Activated CD4-positive, alpha-beta T cell treated with anti-CD3 and anti-CD28 coated beads, Interleukin-2, amount 50 U/mL, for 1 hour (primary cell): Measurements from ENCODE around the gene USP10.

Source experiments
- DNase-seq: peaks from one replicate; pipeline ENCODE4 v3.0.0-alpha.2; 2020

The USP10 gene

DNA sequence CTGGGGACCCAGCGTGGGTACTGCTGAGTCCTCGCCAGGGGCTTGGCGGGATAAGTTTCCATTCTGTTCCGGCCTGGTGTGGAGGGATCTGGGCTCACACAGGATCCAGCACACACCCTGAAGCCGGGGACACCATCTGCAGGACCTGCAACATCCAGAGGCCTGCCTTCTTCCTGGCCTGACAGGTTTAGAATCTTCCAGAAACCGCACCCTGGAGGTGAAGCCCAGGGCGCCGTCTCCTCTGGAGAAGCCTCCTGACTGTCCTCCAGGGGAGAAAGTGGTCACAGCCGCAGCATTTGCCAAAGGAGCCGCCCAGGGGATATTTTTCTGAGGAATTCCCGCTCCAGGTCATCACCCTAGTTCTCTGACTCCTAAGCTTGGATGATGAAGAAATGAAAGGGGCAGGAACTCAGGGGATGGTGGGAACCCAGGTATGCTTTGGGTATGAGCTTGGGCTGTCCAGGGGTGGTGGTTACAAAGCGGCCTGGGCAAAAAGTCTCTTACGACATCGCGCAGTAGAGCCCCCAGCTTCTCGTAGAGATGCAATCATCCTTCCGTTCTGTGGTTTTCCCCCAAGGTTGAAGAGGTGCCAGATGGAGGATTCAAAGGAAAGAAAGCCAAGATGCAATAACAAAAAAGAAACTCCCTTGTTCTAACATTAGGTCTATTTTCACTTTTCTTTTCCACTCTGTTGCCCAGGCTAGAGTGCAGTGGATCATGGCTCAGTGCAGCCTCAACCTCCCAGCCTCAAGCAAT lies 110.9 kb downstream of the USP10 start:
- no peak for DNase-seq

DNA sequence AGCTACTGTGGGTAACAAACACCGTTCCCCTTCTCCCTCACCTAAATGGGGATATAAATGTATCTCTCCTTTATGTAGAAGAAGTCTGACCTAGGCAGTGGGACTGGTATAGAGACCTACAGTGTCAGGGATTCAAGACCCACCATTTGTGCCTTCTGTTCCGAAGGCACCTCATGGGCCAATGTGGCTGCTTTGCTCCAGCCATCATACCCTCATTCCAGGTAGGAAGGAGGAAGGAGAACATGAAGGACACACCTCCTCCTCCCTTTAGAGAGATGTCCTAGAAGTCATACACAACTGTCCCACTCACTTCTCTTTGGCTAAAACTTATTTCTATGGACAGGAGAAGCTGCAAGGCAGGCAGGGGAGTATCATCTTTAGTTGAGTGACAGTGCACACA lies 111.7 kb downstream of the USP10 start:
- no peak for DNase-seq

DNA sequence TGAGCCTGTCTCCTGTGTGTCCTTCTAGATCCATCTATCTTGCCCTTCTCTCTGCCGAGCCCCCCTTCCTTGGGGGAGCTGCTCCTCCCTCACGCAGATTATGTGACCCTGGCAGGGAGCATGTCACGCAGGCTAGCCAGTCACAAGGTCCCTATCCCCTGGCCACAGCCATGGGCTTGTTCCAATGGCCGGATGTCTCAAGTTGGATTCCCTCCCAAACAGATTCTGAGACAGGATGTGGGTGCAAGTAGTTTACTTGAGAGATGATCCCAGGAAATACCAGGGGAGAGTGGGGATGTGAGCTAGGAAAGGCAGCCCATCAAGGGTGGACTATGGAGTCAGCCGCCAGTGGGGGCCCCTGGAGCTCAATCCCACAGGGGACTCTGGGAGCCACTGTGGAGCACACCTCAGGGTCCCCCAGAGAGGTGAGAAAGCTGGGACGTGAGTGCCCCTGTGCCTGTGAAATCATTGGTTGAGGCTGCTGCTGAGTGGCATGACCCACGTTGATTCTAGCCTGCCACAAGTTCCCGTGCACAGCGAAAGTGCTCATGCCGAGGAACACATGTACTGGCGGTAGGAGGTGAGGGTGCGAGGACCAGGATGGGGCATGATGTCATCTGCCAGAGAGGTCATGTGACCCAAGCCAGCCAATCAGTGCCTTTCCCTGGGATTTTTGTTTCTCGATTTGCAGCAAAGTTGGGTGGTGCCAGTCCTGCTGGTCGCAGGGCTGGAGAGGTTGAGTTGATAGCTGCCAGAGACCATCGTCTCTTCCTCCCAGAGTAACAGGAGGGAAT lies 113.5 kb downstream of the USP10 start:
- DNase-seq, result no peak

DNA sequence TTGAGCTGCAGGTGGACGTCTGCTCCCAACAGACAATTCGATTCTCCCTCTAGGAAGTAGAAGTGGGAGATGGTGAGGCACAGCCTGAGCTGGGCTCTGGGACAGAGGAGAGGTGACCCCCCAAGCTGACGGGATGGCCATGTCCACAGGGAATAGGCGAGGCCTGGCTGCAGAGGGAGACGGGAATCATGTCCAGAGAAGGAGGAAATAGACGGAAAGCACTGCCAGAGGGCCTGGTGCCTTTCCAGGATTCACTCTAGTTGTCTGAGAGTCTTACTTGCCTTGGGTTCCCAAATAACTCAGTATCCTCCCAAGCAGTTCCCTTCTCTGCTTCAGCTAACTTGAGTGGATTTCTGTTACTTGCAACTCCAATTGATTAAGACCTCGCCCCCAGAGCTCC lies 115.7 kb downstream of the USP10 start:
- no peak for DNase-seq

DNA sequence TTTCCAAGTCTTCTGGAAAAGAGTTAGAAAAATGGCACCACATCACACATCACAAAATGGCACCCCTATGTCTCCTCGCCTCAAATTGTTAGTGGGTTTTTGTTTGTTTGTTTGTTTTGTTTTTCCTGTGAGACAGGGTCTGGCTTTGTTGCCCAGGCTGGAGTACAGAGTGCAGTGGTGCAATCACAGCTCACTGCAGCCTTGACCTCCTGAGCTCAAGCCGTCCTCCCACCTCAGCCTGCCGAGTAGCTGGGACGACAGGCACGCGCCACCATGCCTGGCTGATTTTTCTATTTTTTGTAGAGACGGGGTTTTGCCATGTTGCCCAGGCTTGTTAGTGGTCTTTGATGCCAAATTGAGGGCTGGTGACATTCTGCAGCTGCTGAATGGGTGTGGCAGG lies 116.2 kb downstream of the USP10 start:
- DNase-seq, result no peak

DNA sequence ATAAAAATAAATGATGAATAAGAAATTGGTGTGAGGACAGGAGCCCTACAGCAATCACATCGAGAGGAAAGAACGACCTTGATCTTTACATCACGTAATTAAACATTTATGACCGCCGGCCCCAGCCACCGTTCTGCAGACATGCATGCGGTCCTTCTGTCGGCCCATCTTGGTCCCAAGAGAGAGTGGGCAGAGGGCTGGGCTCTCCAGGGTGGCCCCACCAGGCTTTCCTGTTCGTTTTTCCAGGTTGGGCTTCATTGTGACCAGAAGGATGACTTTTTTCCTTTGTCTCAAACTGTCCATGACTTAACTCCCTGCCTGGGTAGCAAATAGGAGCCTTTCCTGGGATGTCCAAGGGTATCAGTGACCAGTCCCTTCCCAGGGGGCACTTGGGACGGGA lies 116.7 kb downstream of the USP10 start:
- no peak for DNase-seq

DNA sequence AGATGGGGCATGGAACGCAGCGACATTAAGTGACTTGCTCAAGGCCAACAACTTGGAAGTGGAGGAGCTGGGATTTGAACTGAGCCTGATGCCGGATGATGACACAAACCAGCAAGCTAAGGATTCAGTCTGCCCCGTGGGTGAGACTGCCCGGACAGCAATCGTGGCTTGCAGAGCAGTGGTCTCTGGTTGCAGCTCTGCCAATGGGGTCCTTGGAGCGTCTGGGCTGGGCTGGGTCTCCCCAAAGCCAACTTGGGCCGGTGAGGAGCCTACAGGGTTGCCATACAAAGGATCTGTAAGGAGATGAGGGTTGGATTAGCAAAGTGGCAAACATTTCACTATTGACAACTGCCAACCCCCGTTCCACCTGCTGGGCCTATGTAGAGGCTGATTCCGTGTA lies 117.4 kb downstream of the USP10 start:
- no peak for DNase-seq

DNA sequence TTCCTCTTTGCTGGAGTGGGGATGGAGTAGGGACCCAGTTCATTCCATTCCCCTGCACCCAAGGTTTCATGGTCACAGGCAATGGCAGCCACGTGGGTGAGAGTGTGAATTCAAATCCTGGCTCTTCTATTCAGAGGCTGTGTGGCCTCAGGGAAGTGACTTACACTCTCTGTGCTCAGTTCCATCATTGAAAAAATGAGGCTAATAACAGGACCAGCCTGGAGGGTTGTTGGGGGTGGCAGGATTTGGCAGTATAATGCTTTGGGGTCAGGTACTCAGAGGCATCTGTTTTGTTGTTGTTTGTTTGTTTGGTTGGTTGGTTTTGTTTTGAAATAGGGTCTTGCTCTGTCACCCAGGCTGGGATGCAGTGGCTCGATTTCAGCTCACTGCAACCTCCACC lies 117.8 kb downstream of the USP10 start:
- DNase-seq, result no peak

DNA sequence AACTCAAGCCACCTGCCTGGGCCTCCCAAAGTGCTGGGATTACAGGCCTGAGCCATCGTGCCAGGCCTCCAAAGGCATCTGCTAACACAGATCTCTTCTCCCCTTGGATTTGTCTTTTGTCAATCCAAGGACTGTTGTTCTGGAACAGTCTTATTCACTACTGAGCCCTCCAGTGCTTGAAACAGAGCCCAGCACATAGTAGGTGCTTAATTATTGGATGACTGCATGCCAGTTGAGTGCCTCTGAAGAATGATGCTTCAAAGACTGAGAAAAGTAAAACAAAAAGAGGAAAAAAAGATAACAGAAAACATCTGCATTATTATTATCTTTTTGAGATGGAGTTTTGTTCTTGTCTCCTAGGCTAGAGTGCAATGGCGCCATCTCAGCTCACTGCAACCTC lies 118.3 kb downstream of the USP10 start:
- DNase-seq, result no peak

DNA sequence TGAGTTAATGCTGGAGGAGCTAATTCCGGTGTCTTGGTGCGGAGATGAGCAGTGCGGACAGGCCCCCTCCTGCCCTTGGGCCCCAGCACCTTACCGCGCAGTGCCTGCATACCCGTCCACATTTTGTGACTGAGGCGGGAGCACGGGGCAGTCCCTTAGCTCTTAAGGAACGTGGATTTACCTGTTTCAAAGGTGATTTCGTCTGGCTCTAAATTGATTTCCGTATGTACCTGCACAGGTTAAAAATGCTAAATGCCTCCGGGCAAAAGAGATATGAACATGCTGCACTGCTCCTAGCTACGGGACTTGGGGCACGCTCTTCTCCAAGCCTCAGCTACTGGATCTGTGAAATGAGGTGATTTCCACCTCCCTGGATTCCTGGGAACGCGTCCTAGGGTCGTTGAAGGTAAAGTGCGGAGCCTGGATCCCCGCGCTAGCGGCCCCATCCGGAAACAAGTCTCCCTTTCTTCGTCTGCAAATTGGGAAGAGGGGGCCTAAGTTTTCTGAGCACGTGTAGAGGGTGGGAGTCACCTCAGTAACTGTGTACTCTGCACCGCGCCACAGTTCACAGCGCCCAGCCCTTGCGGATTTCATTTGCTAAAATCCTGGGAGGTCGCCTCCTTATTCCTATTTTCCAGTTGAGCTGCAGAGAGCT lies 119.3 kb downstream of the USP10 start:
- no peak for DNase-seq

DNA sequence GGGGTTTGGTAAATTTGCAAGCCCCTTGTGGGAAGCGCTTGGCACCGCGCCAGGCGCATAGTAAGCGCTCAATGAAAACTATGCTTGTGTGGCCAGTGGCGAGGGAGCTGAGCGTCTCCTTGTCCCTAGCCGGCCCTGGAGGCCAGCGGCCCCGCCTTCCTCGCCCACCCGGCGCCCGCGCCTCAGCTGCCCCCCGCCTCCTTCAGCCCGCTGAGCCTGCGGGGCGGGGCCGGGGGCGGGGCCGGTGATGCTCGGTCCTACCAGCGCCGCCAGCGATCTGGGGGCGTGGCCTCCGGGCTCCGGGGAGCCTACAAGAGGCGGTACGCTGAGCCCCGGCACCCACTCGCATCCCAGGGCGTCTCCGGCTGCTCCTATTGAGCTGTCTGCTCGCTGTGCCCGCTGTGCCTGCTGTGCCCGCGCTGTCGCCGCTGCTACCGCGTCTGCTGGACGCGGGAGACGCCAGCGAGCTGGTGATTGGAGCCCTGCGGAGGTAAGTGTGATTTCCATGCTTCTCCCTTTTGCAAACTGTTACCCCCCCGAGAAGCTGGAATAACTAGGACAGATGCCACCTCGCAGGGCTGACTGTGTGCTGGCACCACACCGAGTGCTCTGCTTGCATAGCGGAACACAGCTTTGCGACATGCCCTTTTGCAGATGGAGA lies 120.0 kb downstream of the USP10 start, which contains the start of gene CRISPLD2:
CRISPLD2 (plus strand) TSS at position 342 of the 661 bp plus-strand sequence. CDS start 18,511 bp downstream, outside the sequence.
- DNase-seq, result peak; percentile 89

DNA sequence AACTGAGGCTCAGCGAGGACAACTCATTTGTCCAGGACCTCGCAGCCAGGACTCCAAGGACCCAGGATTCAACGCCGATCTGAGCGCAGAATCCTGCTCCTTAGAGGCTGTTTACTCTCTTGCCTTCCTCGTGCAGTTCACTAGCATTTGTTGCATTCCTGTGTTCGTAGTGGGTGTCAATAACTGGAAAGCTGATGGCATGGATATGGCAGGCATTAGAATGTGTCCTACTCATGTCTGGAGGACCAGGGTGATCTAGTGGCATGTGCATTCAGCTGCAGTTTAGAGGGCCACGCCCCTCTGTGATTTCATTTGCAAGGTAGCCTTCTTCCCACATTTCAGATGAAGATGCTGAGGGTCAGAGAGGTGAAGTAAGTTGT lies 120.5 kb downstream of the USP10 start:
- DNase-seq, result no peak

DNA sequence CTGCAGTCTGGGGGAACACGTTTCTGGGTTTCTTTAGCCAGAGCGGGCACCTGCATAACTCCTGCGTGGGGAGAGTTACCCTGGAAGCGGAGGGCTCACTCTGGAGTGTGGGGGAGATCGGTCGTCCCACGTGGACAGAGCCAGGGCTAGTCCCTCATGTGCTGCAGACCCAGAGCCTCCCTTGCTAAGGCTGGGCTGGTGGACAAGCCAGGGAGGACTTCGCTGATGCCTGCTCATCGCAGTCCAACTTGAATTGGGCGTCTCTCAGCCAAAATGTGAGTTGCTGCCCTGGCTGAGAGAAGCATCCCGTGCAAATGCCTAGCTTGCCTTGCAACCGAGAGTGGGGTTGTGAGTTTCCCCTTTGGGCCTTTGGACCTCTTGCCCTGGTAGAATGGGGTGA lies 121.0 kb downstream of the USP10 start:
- DNase-seq, result no peak

DNA sequence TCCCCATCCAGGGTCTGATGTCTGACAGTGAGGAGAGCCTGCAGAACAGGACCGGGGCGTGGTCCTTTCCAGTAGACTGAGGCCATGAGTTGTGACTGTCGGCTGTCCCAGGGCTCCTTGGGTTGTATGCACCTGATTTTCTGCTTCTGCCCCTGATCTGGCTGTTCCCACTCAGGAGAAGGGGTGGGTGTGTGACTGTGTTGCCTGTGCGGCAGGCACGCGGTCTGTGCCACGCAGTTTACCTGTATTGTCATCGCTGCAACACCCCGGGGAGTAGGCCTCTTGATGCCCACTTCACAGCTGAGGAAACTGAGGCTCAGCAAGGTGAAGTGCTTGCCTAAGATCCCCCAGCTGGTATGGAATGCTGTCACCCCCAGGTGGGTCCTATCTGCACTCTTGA lies 121.4 kb downstream of the USP10 start:
- no peak for DNase-seq

DNA sequence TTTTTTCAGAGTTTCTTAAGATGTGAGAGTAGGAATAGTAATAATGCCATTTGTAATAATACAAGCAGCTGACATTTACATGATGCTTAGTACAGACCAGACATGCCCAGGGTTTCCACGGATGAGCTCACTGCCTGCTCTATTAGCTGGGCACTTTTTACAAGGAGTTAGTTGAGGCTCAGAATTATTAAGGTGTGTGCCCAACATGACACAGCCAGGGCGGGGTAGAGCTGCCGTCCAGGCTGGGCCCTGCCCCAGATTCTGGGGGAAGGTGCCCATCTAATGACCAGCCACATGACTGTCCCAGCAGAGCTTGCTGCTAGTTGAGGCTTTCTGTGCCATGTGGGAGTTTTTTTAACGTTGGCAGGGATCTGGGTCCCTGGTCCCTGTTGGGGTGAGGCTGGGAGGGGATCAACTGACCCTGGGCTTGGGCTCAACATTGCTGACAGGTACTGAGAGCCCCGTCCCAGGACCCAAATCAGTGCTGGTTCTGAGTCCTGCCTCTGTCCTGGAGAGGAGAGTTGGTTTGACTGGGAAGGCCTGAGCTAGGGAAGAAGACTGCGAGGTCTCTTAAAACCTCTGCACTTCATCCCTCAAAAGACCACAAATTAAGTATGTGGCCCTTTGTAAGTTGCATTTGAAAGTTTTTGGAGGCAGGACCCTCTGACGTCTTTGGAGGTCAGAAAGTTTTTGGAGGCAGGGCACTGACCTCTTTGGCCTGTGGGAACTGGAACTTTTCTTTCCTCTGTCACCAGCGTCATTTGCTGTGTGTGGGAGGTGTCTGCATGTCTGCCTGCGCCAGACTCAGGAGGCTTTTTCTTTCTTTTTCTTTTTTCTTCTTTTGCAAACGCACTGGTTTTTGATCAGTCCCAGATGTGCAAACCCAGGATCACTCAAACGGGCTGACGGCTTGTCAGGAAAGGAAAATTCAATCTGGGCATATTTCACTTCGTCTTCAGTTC lies 122.2 kb downstream of the USP10 start:
- no peak for DNase-seq

DNA sequence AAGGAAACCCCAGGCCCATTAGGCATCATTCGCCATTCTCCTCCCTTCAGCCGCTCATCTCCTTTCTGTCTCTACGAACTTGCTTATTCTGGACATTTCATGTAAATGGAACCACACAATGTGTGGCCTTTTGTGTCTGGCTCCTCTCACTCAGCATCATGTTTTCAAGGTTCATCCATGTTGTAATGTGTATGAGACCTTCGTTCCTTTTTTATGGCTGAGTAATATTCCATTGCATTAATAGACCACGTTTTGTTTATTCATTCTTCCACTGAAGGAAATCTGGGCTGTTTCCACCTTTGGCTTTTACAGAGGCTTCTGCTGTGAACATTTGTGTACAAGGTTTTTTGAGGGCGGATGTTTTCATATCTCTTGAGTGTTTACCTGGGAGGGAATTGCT lies 123.2 kb downstream of the USP10 start:
- no peak for DNase-seq

DNA sequence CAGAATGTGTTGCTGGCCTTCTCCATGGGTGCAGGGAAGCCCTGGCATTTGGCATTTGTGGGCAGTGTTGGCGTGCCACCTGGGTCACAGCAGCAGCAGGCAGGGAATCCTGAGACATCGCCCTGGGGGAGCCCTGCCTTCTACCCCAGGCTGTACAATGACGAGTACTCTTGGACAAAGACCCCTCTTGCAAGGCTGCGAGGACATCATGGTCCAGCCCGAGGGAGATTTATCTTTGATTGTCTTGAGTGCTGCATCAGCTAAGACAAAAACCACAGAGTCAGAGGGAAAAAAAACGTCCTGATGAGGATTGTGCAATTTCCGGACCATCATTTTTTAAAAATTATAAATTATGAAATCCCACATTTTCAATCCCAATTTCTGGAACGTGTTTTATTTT lies 123.7 kb downstream of the USP10 start:
- DNase-seq, result no peak

DNA sequence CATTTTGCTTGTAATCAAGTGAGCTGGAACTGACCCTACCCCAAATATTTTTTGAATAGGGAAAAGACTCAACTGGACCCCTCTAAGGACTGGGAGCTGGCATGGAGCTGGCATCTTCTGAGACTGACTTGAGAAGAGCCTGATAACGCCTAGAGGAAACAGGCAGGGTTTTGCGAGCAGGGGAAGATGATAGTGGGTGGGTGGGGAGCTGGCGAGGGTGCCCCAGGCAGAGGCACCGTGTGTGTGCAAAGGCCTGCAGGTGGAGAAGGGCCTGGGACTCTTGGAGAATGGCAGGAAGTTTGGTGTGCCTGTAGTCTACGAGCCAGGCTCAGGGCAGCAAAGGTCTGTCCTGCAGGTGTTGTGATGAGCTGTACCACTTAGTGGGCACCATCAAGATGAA lies 124.1 kb downstream of the USP10 start:
- no peak for DNase-seq

DNA sequence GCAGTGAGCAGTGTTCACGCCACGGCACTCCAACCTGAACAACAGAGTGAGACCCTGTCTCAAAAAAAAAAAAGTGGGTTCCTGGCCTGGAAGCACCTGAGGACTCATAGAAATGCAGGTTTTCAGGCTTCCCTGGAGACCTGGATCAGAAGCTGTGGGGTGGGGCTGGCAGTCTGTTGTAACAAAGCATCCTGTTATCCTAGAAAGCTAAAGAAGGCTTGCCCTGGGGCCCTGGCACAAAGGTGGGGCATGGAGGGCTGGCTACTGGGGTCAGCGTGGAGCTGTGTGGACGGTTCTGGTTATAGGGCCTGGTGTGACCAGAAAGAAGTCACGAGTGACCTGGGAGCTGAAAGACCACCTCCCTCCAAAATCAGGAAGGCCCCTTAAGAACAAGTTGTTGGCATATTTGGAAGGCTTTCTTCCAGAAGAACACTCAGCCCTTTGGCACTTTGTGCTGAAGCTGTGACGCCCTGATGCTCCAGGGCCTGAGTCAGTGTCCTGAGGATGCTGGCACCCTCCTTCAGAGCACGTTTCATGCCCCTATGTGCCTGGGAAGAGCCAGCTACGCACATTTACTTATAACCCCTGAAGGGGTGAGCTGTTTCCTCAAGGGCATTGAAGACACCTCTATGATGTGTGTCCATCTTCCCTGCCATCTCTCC lies 126.2 kb downstream of the USP10 start:
- no peak for DNase-seq

DNA sequence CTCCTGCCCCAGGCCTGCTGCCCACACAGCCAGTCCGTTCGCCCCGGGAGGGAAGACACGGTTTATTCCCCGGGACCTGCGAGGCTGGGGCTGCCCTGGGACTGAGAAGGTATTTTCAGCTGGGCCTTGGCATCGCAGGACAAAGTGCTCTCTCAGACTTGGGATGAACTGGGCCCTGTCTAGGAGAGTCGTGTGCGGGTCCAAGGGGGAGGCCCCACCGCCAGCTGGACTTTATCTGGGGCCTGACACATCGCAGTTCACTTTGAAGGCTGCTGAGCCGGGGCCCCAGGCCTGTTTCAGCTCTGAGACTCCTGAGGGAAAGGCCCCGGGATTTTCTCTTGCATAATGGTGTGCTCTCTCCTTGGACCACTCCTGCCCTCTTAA lies 126.8 kb downstream of the USP10 start:
- no peak for DNase-seq

DNA sequence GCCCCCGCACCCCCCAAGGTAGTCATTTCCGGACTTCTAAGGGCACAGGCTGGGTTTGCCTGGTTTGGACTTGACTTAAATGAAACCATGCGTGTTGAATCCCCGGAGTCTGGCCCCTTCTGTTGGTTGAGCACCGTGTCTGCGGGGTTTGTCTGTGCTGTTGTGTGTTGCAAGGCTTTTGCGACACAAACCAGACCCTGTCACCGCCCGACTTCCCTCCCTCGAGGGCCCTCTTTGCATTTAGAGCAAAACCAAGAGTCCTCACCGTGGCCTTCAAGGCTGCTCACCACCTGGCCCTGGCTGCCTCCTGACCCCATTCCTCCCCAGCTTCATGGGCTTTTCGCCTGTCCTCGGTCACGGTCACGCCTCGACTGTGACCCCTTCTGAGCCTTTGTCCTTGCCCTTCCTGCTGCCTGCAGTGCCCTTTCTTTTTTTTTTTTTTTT lies 127.4 kb downstream of the USP10 start:
- DNase-seq, result no peak

DNA sequence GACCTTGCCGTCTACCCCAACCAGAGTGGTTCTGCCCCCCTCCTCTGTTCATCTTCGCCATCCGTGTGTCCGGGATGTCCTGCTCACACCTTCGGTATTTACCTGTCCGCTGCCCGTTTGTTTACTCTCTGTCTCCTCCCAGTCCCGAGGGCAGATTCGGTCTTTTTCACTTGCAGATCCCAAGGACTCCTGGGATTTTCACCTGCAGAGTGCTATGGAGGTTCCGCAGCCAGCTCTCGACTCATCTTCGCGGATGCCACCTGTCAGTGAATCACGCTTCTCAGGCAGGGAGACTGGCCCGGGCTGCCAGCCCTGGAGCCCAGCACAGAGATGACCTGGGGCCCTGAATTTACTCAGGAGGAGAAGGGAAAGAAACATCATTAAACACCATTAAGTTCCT lies 128.1 kb downstream of the USP10 start:
- no peak for DNase-seq
